Measurements from ENCODE around the gene C1R. TPM values are rescaled to one million over a fixed set of nuclear protein-coding genes. Genes with fewer than 3 reads are reported as not detected.
A peak's percentile ranks its signal among the peaks of the same experiment; 100 is the strongest.

Gene C1R
- total RNA-seq, 1 experiment from 2014 or later, result 1.3 TPM

DNA sequence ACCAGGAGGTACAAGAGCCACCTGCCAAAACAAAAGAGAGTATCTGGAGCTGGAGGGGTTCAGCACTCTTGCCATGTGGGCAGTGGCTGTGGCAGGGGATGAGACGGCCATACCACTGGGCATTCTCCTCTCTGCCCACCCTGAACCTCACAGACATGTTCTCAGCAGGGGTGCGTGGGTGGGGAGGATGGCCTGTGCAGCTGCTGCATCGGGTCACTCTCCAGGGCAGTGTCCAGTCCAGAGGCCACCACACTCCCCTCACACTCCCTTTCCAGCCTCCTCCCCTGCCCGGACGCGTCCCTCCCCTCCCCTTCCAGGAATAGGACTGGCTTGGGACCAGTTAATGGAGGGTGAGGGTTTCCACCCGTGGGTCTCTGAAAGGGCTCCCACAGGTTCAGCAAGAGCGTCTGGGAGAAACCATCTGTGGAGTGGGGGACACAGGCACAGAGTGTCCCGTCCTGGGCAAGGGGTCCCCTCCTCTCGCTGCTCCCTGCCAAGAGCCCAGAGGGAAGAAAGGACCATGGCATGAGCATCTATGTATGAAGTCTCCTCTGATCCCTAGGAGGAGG lies 501 bp downstream of the C1R start:
- no peak for TF ChIP-seq SIN3A (IDR thresholded peaks at IDR 0.05; ENCODE audit: borderline replicate concordance, insufficient read depth, low read depth, low read length)
- TF ChIP-seq, protein P1, sequence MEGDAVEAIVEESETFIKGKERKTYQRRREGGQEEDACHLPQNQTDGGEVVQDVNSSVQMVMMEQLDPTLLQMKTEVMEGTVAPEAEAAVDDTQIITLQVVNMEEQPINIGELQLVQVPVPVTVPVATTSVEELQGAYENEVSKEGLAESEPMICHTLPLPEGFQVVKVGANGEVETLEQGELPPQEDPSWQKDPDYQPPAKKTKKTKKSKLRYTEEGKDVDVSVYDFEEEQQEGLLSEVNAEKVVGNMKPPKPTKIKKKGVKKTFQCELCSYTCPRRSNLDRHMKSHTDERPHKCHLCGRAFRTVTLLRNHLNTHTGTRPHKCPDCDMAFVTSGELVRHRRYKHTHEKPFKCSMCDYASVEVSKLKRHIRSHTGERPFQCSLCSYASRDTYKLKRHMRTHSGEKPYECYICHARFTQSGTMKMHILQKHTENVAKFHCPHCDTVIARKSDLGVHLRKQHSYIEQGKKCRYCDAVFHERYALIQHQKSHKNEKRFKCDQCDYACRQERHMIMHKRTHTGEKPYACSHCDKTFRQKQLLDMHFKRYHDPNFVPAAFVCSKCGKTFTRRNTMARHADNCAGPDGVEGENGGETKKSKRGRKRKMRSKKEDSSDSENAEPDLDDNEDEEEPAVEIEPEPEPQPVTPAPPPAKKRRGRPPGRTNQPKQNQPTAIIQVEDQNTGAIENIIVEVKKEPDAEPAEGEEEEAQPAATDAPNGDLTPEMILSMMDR (IDR thresholded peaks at IDR 0.05), result no peak
- no peak for TF ChIP-seq POLR2AphosphoS5 (IDR thresholded peaks at IDR 0.05; ENCODE audit: low read depth, low read length)
- no peak for TF ChIP-seq REST (IDR thresholded peaks at IDR 0.05; ENCODE audit: insufficient read depth in 1 of 2, low read depth in 2 of 2, low read length in 1 of 2)
- TF ChIP-seq TCF7L2 (IDR thresholded peaks at IDR 0.05; ENCODE audit: low read depth, low read length), result no peak
- no peaks in the 10 kb centered on the region for H3K4me1 ChIP-seq (ENCODE audit: control insufficient read depth, insufficient read depth, low read length)
- ATAC-seq, result peak; percentile 13; the same call in 1 of the 2 replicates

GRCh38 chr12:7091171-7091570 lies 1.1 kb downstream of the C1R start:
- no peaks in the 10 kb centered on the region for H3K27me3 ChIP-seq (ENCODE audit: control insufficient read depth, insufficient read depth, low read length)
- CTCF ChIA-PET, result no interaction called here
- H3K36me3 ChIP-seq (ENCODE audit: control insufficient read depth, insufficient read depth, low read length), result no peaks in the 10 kb centered on the region
- no peak for TF ChIP-seq POLR2AphosphoS5 (IDR thresholded peaks at IDR 0.05; ENCODE audit: low read depth, low read length)
- TF ChIP-seq, protein P1 (IDR thresholded peaks at IDR 0.05), result no peak
- TF ChIP-seq SIN3A (IDR thresholded peaks at IDR 0.05; ENCODE audit: borderline replicate concordance, insufficient read depth, low read depth, low read length), result no peak
- TF ChIP-seq TCF7L2 (IDR thresholded peaks at IDR 0.05; ENCODE audit: low read depth, low read length), result no peak
- TF ChIP-seq REST (IDR thresholded peaks at IDR 0.05; ENCODE audit: insufficient read depth in 1 of 2, low read depth in 2 of 2, low read length in 1 of 2), result no peak
- H3K4me3 ChIP-seq (ENCODE audit: low read depth in 2 of 2, low read length in 2 of 2), result no peak overlapping the region
- H3K9me3 ChIP-seq (ENCODE audit: control insufficient read depth, insufficient read depth, low read depth, low read length), result no peaks in the 10 kb centered on the region
- ATAC-seq (no peak), DNase-seq (ENCODE audit: low read depth, low spot score) (no peak)
- intact Hi-C loops (cut with micrococcal nuclease; ENCODE audit: unreplicated experiment) (no loop called here), in situ Hi-C loops (cut with HindIII; ENCODE audit: low pct_unique_long_range_greater_than_20kb, low sequenced_read_pairs) (no loop called here)
- no TSS peak for BruUV-seq (replicated peaks)
- POLR2A ChIA-PET, result no interaction called here
- H3K4me1 ChIP-seq (ENCODE audit: control insufficient read depth, insufficient read depth, low read length), result no peaks in the 10 kb centered on the region
- no peak overlapping the region for H3K27ac ChIP-seq (ENCODE audit: low read length)

More for the DNA sequence above, 501 bp downstream of the C1R start:
- no peak for DNase-seq (ENCODE audit: low read depth, low spot score)
- in situ Hi-C loops (cut with HindIII; ENCODE audit: low pct_unique_long_range_greater_than_20kb, low sequenced_read_pairs) (no loop called here), intact Hi-C loops (cut with micrococcal nuclease; ENCODE audit: unreplicated experiment) (no loop called here)
- Histone ChIP-seq H3K36me3 (ENCODE audit: control insufficient read depth, insufficient read depth, low read length) (no peaks in the 10 kb centered on the region), H3K27me3 (ENCODE audit: control insufficient read depth, insufficient read depth, low read length) (no peaks in the 10 kb centered on the region), H3K4me3 (ENCODE audit: low read depth in 2 of 2, low read length in 2 of 2) (peak overlapping the region in 1 of 2 experiments; percentile 48; a peak in 2 of 4 replicates), H3K9me3 (ENCODE audit: control insufficient read depth, insufficient read depth, low read depth, low read length) (no peaks in the 10 kb centered on the region), H3K27ac (ENCODE audit: low read length) (no peak overlapping the region)
- BruUV-seq (replicated peaks), result no TSS peak
- ChIA-PET CTCF (no interaction called here), POLR2A (no interaction called here)

All from Panc1 (cell line).